Breast epithelium (tissue), 4 donors: ENCODE measurements around the gene NINJ1. TPM values are rescaled to one million over a fixed set of nuclear protein-coding genes. Genes with fewer than 3 reads are reported as not detected.

ENCODE experiments used
- DNase-seq, 2 donors: peaks; one replicate each; pipeline ENCODE4 v3.0.0-alpha.2; 2019; ENCODE audit warnings: low spot score in 2 of 2
- H3K27ac ChIP-seq, 2 donors: fragments of 200-600 bp; sonication (generic) in 1 of 2; one replicate each; pipeline ENCODE4 v1.5.1; 2016 to 2019; ENCODE audit warnings: mild to moderate bottlenecking in 1 of 2
- H3K27me3 ChIP-seq, 2 donors: fragments of 200-600 bp; sonication (generic) in 1 of 2; one replicate each; pipeline versions ENCODE4 v1.5.1 to v1.6.0; 2017 to 2019; ENCODE audit warnings: control low read depth in 1 of 2, mild to moderate bottlenecking in 1 of 2
- H3K36me3 ChIP-seq: fragments of 200-600 bp; one replicate; pipeline ENCODE4 v1.5.1; 2019
- H3K4me1 ChIP-seq, 2 donors: fragments of 200-600 bp; sonication (generic); one replicate each; pipeline ENCODE4 v1.5.1; 2016 to 2019; ENCODE audit warnings: control low read depth in 1 of 2
- H3K4me3 ChIP-seq, 3 donors: fragments of 200-600 bp; sonication (generic); 1 replicate in 2 of 3; 2 replicates in 1 of 3; pipeline ENCODE4 v1.5.1; 2016 to 2019; ENCODE audit warnings: mild to moderate bottlenecking in 3 of 3, moderate library complexity in 2 of 3
- H3K9me3 ChIP-seq, 2 donors: fragments of 200-600 bp; sonication (generic) in 1 of 2; one replicate each; pipeline ENCODE4 v1.5.1; 2016 to 2019; ENCODE audit warnings: control low read depth in 1 of 2
- POLR2A ChIP-seq: fragments of 450-650 bp; IDR thresholded peaks from one replicate; pipeline ENCODE4 v1.6.1; 2016; ENCODE audit warnings: antibody characterized with exemption, mild to moderate bottlenecking, moderate library complexity
- POLR2AphosphoS5 ChIP-seq, 3 donors: sonication (generic); formaldehyde crosslinking; IDR thresholded peaks; one replicate each; pipeline ENCODE4 v1.6.1; 2017; ENCODE audit warnings: antibody characterized with exemption in 3 of 3
- intact Hi-C: fragments of 100-400 bp; cut with DNase I; formaldehyde crosslinking; loops from one replicate; pipeline ENCODE4 v1.15.1; 2023; ENCODE audit warnings: low total_unique reads
- total RNA-seq, 3 donors: library from RNA; depleted of rRNA; stranded (reverse); fragments of >200 nt; gene quantifications; one replicate each; pipeline ENCODE4 v1.1.0, GENCODE V29; 2016
- TF ChIP-seq, protein P1 (sequence below), 3 donors: fragments of 450-650 bp; IDR thresholded peaks; one replicate each; pipeline ENCODE4 v1.5.1; 2016 to 2017; ENCODE audit warnings: antibody characterized with exemption in 3 of 3, mild to moderate bottlenecking in 3 of 3, moderate library complexity in 3 of 3

The NINJ1 gene
- total RNA-seq, 3 donors from 2014 or later = 89.8 to 109 (median 109) TPM

DNA sequence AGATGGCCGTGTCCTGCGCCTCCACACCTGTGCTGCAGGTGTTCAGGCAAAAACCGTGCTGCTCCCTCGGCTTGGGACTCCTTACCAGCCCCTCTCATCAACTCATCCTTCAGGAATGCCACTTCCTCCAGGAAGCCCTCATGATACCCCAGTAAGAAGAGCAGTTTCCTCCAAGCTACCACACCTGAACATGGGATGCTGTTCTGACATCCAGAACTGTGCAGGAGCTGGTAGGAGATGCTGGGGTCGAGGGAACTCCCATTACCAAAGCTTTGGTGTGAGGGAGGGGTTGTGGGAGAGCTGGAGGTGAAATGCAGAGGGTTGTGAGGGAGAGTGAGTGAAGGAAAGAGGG is 19.1 kb downstream of the NINJ1 start:
- H3K4me1 ChIP-seq = peaks cover 2 to 5% of the 10 kb centered on the region in 2 donors
- H3K27ac ChIP-seq = peak overlapping the region in 1 of 2 donors; percentile 89
- H3K9me3 ChIP-seq = no peaks in the 10 kb centered on the region
- no peaks in the 10 kb centered on the region for H3K36me3 ChIP-seq
- TF ChIP-seq, protein P1, sequence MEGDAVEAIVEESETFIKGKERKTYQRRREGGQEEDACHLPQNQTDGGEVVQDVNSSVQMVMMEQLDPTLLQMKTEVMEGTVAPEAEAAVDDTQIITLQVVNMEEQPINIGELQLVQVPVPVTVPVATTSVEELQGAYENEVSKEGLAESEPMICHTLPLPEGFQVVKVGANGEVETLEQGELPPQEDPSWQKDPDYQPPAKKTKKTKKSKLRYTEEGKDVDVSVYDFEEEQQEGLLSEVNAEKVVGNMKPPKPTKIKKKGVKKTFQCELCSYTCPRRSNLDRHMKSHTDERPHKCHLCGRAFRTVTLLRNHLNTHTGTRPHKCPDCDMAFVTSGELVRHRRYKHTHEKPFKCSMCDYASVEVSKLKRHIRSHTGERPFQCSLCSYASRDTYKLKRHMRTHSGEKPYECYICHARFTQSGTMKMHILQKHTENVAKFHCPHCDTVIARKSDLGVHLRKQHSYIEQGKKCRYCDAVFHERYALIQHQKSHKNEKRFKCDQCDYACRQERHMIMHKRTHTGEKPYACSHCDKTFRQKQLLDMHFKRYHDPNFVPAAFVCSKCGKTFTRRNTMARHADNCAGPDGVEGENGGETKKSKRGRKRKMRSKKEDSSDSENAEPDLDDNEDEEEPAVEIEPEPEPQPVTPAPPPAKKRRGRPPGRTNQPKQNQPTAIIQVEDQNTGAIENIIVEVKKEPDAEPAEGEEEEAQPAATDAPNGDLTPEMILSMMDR (IDR thresholded peaks at IDR 0.05) = no peak
- TF ChIP-seq POLR2AphosphoS5 (IDR thresholded peaks at IDR 0.05) (no peak), POLR2A (no peak)
- no peak overlapping the region for H3K4me3 ChIP-seq
- peak in 1 of 2 donors; percentile 9 for DNase-seq
- no peaks in the 10 kb centered on the region for H3K27me3 ChIP-seq
- intact Hi-C loops = no loop called here

DNA sequence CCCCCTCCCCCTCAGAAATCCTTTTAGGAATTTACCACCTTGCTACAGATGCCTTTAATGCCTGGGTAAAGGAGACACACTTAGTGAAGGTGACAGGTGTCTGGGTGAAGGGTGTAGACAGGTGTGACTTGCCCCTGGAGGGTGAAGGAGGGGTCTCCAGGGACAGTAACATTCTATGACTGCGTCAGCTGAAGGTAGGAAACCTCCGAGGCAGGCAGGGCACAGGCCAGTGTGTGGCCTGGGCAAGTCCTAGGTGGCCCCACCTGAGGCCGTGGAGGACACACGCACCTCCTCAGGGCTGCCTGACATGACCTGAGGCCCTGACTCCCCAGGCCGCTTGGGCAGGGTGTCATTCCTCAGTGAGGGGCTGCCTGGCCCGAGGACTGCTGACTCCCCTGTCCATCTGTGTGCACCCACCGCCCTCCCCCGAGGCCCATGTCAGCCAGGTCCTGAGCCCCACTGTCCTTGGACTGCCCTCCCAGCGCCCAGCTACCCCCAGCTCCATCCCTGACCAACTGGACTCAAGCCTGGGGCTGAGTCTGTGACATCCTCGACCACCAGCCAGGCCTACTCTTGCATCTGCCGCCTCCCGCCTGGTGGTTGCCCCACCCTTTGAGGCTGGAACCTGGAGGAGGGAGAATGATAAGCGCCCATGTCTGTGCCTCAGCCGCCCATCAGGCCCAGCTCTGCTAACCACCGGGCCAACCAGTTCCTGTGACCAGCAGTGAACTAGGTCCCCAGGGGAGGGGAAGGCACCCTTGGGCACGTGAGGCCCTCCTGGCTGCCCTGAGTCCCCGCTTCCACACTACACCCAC is 19.7 kb downstream of the NINJ1 start:
- Histone ChIP-seq H3K27me3 (no peaks in the 10 kb centered on the region), H3K4me3 (no peak overlapping the region), H3K4me1 (peaks cover 0 to 5% of the 10 kb centered on the region in 2 donors), H3K9me3 (no peaks in the 10 kb centered on the region), H3K27ac (peak overlapping the region in 1 of 2 donors; percentile 89), H3K36me3 (no peaks in the 10 kb centered on the region)
- intact Hi-C loops = no loop called here
- peak in 1 of 2 donors; percentile 49 for DNase-seq
- no peak for TF ChIP-seq POLR2AphosphoS5 (IDR thresholded peaks at IDR 0.05)
- TF ChIP-seq POLR2A = no peak
- TF ChIP-seq, protein P1 (IDR thresholded peaks at IDR 0.05) = no peak

DNA sequence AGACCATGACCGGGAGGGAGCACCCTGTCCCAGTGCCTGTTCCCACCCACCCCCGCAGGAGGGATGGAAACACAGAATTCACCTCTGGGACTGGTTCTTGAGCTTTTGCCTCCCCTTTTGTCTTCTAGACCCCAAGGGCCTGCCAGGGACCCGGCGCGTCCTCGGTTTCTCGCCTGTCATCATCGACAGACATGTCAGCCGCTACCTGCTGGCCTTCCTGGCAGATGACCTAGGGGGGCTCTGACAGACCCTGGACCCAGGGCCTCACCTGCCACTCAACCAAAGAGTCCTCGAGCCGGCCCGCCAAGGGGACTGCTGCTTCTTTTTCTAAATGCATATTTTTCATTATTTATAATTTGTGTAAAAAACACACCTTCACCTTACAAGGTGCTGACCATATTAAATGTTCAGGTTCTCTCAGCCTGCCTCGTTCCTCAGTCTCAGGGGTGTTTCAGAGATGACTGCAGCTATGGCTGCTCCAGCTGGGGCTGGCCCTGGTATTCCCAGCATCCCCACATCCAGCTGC is 21.1 kb downstream of the NINJ1 start:
- H3K4me1 ChIP-seq = peaks cover 0 to 5% of the 10 kb centered on the region in 2 donors
- H3K27me3 ChIP-seq = no peaks in the 10 kb centered on the region
- no peak overlapping the region for H3K27ac ChIP-seq
- intact Hi-C loops = no loop called here
- H3K9me3 ChIP-seq = no peaks in the 10 kb centered on the region
- H3K4me3 ChIP-seq = no peak overlapping the region
- peak in 1 of 2 donors; percentile 39 for DNase-seq
- no peaks in the 10 kb centered on the region for H3K36me3 ChIP-seq
- no peak for TF ChIP-seq POLR2AphosphoS5 (IDR thresholded peaks at IDR 0.05)
- no peak for TF ChIP-seq POLR2A
- TF ChIP-seq, protein P1 (IDR thresholded peaks at IDR 0.05) = no peak

DNA sequence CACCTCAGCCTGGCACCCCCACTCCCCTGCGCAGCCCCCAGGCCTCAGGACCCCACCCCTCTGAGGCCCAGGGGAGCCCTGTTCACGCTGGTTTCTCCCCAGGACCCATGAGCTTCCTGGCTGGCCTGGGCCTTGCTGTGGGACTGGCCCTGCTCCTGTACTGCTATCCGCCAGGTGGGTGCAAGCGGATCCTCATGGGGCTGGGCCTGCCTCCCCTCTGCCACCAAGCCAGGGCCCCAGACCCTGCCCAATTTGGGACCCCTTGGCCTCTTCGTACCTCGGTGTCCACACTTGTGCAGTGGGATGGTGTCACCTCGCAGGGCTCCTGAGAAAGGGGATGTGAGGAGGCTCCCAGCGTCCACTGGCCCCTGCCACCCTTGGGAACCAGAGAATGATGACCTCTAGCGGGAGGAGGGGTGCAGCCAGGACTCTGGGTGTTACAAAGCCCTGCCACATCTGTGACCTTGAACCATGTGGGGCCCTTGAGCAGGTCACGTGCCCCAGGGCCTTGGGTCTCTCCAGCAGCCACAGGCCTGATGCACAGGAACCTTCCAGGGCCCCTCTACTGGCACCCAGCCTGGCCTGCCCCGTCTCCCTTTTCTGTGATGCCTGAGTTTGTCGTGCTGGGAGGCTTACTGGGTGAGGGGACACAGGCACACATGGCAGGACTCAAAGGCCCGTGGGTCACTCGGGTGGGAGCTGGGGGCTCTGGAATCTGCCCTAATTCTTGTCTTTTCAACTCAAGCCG is 21.8 kb downstream of the NINJ1 start:
- DNase-seq = peak in 1 of 2 donors; percentile 38
- Histone ChIP-seq H3K4me3 (no peak overlapping the region), H3K27me3 (no peaks in the 10 kb centered on the region), H3K4me1 (peaks cover 0 to 5% of the 10 kb centered on the region in 2 donors), H3K9me3 (no peaks in the 10 kb centered on the region), H3K36me3 (no peaks in the 10 kb centered on the region), H3K27ac (peak overlapping the region in 1 of 2 donors; percentile 61)
- no peak for TF ChIP-seq POLR2AphosphoS5 (IDR thresholded peaks at IDR 0.05)
- TF ChIP-seq, protein P1 (IDR thresholded peaks at IDR 0.05) = no peak
- no peak for TF ChIP-seq POLR2A
- intact Hi-C loops = no loop called here
